ENCODE measurements around the gene CTLA4.

DNA sequence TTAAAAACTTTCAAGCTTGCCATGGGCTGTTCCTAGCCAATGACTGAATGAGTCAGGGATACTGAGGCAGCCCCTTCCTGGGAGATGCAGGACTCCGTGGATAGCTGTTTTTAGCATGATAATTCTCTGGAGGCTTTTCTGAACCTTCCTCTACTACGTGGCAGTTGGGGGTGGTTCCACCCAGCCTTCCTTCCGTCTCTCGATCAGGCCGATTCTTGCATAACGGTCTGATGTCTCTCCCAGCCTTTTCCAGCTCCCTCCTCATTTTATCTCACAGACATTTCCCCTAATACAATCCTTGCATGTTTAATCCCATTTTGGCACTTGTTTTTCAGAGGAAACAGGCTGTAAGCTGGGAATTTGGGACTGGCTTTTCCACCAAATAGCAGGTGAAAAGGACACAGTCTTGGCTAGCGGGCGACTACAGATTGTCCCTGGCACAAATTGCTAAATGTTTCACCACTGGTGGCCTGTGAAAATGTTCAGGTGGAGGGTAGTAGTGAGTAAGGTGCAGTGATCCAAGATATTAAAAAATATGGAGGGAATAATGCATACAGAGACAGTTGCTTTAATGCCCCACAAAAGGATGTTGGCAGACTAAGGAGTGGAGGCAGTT, 21.0 kb upstream of the CTLA4 start:
- no peak for TF ChIP-seq YY1 (IDR thresholded peaks at IDR 0.05; ENCODE audit: insufficient read depth, insufficient read length)
- TF ChIP-seq ZNF274 (IDR thresholded peaks at IDR 0.05; ENCODE audit: low read depth, low read length) = no peak
